22Rv1 (cell line): ENCODE data around the gene SMTNL1.

Experiments
- H3K27ac ChIP-seq: fragments of 450-650 bp; 2 replicates; pipeline ENCODE4 v1.5.1; 2017
- ZFX ChIP-seq: fragments of 450-650 bp; IDR thresholded peaks from 2 replicates; pipeline ENCODE4 v1.6.1; 2017; ENCODE audit warnings: antibody characterized with exemption, borderline replicate concordance
- TF ChIP-seq, protein P1 (sequence below): fragments of 450-650 bp; IDR thresholded peaks from 2 replicates; pipeline ENCODE4 v1.5.1; 2017; ENCODE audit warnings: mild to moderate bottlenecking

Gene SMTNL1

GRCh38 chr11:57500926-57501325 is 36.5 kb upstream of the SMTNL1 start:
- no peak overlapping the region for H3K27ac ChIP-seq
- TF ChIP-seq, protein P1, sequence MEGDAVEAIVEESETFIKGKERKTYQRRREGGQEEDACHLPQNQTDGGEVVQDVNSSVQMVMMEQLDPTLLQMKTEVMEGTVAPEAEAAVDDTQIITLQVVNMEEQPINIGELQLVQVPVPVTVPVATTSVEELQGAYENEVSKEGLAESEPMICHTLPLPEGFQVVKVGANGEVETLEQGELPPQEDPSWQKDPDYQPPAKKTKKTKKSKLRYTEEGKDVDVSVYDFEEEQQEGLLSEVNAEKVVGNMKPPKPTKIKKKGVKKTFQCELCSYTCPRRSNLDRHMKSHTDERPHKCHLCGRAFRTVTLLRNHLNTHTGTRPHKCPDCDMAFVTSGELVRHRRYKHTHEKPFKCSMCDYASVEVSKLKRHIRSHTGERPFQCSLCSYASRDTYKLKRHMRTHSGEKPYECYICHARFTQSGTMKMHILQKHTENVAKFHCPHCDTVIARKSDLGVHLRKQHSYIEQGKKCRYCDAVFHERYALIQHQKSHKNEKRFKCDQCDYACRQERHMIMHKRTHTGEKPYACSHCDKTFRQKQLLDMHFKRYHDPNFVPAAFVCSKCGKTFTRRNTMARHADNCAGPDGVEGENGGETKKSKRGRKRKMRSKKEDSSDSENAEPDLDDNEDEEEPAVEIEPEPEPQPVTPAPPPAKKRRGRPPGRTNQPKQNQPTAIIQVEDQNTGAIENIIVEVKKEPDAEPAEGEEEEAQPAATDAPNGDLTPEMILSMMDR = no peak
- TF ChIP-seq ZFX = no peak

- TF ChIP-seq ZFX = no peak
- TF ChIP-seq, protein P1 = no peak
- peak overlapping the region; percentile 51 for H3K27ac ChIP-seq
Observed at GRCh38 chr11:57501953-57502352, 35.4 kb upstream of the SMTNL1 start.

GRCh38 chr11:57502376-57502775 is 35.0 kb upstream of the SMTNL1 start:
- H3K27ac ChIP-seq = peak overlapping the region; percentile 51
- TF ChIP-seq, protein P1 = no peak
- TF ChIP-seq ZFX = no peak

GRCh38 chr11:57502870-57503269 is 34.5 kb upstream of the SMTNL1 start:
- peak overlapping the region; percentile 51 for H3K27ac ChIP-seq
- TF ChIP-seq, protein P1 = no peak
- TF ChIP-seq ZFX = no peak

- TF ChIP-seq, protein P1 = no peak
- no peak for TF ChIP-seq ZFX
- no peak overlapping the region for H3K27ac ChIP-seq
Observed at GRCh38 chr11:57504511-57504910, 32.9 kb upstream of the SMTNL1 start.

DNA sequence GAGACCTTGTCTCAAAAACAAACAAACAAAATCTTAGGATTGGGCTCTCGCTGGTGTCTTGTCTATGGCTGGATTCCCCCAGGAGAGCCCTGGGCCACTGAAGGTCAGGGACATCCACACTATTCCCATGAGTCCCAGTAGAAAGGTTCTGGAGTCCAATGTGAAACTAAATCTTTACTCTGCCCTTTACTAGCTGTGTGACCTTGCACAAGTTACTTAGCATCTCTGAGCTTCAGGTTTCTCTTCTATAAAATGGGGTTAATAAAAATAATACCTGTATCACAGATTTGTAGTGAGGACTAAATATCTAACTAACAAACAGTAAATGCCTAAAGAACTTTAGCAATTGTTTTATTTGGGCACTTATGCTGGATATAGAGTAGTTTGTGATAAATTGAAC is 30.9 kb upstream of the SMTNL1 start:
- no peak for TF ChIP-seq ZFX
- TF ChIP-seq, protein P1 = no peak
- no peak overlapping the region for H3K27ac ChIP-seq

GRCh38 chr11:57508341-57509170 is 28.8 kb upstream of the SMTNL1 start:
- H3K27ac ChIP-seq = no peak overlapping the region
- TF ChIP-seq, protein P1 = no peak
- TF ChIP-seq ZFX = no peak
